ENCODE data around the gene AGBL5.
"Not testable (repeated sequence)": the region's sequence is repeated elsewhere in the genome, so short reads cannot be mapped to it uniquely, and the experiment has no call there.

The AGBL5 gene

DNA sequence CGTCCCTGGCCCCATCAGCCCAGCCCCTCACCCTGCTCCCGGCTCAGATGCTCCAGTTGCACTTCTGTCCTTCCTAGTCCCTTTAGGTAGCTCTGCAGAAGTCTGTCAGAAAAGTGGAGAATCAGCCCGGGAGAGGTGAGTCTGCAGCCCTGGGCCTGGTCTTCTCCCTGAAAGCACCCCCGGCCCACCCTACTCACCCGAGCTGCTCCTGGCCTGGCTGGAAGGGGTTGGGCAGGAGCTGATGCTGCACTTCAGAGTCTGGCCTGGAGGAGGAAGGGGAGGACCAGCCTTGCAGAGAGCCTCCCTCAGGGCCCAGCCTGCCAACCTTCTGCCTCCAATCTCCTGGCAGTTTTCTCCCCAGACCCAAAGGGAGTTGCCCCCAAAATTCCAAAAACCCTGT is 50.9 kb downstream of the AGBL5 start:
- TF ChIP-seq, protein P1, sequence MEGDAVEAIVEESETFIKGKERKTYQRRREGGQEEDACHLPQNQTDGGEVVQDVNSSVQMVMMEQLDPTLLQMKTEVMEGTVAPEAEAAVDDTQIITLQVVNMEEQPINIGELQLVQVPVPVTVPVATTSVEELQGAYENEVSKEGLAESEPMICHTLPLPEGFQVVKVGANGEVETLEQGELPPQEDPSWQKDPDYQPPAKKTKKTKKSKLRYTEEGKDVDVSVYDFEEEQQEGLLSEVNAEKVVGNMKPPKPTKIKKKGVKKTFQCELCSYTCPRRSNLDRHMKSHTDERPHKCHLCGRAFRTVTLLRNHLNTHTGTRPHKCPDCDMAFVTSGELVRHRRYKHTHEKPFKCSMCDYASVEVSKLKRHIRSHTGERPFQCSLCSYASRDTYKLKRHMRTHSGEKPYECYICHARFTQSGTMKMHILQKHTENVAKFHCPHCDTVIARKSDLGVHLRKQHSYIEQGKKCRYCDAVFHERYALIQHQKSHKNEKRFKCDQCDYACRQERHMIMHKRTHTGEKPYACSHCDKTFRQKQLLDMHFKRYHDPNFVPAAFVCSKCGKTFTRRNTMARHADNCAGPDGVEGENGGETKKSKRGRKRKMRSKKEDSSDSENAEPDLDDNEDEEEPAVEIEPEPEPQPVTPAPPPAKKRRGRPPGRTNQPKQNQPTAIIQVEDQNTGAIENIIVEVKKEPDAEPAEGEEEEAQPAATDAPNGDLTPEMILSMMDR (IDR thresholded peaks at IDR 0.05; ENCODE audit: insufficient read depth, low read length, missing control alignments): no peak
- ChIA-PET POLR2A (no interaction called here), CTCF (interaction anchor here (1.4 to 11.8 kb wide), 9 partner anchors 9 to 200 kb away, joined by 3 to 217 read pairs (median 7); partner anchors contain the start of genes DNAJC5G, KHK and TRIM54)
- no peak overlapping the region for H3K4me3 ChIP-seq (ENCODE audit: low read depth, low read length)
- DNase-seq (ENCODE audit: low read depth, low spot score): no peak

DNA sequence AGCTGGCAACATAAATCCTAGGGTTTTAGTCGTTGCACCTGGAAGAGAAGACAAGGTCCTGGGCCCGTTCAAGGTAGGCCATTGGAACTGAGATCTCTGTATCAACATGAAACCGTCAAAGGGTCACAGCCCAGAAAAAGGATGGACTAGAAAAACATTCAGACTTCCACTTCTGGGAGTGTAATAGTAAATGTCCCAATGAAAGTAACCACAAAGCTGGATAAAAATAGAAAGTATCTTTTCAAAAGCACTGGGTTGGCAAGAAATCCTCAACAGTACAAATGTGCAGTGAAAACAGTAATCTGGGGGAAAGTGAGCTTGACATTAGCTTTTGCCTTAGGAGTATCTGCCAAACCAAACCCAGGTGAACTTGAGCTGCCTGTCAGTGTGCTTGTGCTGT is 54.5 kb downstream of the AGBL5 start:
- H3K4me3 ChIP-seq (ENCODE audit: low read depth, low read length): no peak overlapping the region
- TF ChIP-seq, protein P1 (IDR thresholded peaks at IDR 0.05; ENCODE audit: insufficient read depth, low read length, missing control alignments): no peak
- DNase-seq (ENCODE audit: low read depth, low spot score): no peak
- ChIA-PET POLR2A (no interaction called here), CTCF (interaction anchor here (1.1 to 11.8 kb wide), 6 partner anchors 10 to 209 kb away, joined by 4 to 206 read pairs (median 10); partner anchors contain the start of genes DNAJC5G and TRIM54)

DNA sequence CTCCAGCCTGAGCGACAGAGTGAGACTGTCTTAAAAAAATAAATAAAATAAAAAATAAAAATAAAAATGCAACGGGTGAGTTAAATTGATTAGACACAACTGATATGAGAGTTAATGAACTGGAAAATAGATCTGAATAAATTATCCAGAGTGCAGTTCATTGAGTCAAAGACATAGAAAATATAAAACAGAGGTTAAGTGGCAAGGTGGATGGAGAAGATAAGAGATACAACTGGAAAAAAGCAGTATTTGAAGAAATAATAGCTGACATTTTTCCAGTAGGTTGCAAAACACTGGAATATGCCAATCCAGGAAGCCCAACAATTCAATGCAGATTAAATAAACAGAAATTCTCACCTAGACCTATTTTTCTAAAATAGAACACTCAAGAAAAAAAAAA is 56.8 kb downstream of the AGBL5 start:
- CTCF ChIA-PET: interaction anchor here (0.8 to 4.8 kb wide), 6 partner anchors 11 to 197 kb away, joined by 3 to 36 read pairs (median 6); no protein-coding TSS in a partner anchor
- no peak for DNase-seq (ENCODE audit: low read depth, low spot score)
- TF ChIP-seq, protein P1 (IDR thresholded peaks at IDR 0.05; ENCODE audit: insufficient read depth, low read length, missing control alignments): no peak
- no peak overlapping the region for H3K4me3 ChIP-seq (ENCODE audit: low read depth, low read length)
- POLR2A ChIA-PET: no interaction called here

DNA sequence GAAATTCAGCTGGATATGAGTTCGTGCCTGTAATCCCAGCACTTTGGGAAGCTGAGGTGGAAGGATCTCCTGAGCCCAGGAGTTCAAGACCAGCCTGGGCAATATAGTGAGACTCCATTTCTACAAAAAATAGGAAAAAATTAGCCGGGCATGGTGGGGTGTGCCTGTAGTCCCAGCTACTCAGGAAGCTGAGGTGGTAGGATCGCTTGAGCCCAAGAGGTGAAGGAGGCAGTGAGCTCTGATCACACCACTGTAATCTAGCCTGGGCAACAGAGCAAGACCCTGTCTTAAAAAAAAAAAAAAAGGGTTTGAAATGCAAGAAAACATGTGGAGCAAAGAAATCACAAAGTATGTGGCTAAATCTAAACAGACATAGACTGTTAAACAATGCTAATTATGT is 57.6 kb downstream of the AGBL5 start:
- TF ChIP-seq, protein P1 (IDR thresholded peaks at IDR 0.05; ENCODE audit: insufficient read depth, low read length, missing control alignments): no peak
- no peak overlapping the region for H3K4me3 ChIP-seq (ENCODE audit: low read depth, low read length)
- ChIA-PET CTCF (interaction anchor here (0.6 to 4.8 kb wide), 9 partner anchors 12 to 262 kb away, joined by 3 to 36 read pairs (median 3); no protein-coding TSS in a partner anchor), POLR2A (no interaction called here)
- DNase-seq (ENCODE audit: low read depth, low spot score): no peak

DNA sequence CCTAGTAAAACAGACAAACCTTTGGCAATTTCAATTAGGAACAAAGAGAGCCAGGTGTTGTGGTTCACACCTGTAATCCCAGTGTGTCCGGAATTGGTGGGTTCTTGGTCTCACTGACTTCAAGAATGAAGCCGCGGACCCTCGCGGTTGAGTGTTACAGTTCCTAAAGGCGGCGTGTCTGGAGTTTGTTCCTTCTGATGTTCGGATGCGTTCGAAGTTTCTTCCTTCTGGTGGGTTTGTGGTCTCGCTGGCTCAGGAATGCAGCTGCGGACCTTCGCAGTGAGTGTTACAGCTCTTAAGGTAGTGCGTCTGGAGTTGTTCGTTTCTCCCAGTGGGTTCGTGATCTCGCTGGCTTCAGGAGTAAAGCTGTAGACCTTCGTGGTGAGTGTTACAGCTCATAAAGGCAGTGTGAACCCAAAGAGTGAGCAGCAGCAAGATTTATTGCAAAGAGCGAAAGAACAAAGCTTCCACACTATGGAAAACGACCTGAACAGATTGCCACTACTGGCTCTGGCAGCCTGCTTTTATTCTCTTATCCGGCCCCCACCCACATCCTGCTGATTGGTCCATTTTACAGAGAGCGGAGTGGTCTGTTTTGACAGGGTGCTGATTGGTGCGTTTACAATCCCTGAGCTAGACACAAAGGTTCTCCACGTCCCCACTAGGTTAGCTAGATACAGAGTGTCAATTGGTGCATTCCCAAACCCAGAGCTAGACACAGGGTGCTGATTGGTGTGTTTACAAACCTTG is 59.3 kb downstream of the AGBL5 start:
- DNase-seq (ENCODE audit: low read depth, low spot score); POLR2A ChIA-PET; H3K4me3 ChIP-seq (ENCODE audit: low read depth, low read length): not testable (repeated sequence)
- CTCF ChIA-PET: interaction anchor here (1.3 to 3.4 kb wide), 5 partner anchors 12 to 170 kb away, joined by 3 to 17 read pairs (median 7); partner anchors contain the start of gene PREB

DNA sequence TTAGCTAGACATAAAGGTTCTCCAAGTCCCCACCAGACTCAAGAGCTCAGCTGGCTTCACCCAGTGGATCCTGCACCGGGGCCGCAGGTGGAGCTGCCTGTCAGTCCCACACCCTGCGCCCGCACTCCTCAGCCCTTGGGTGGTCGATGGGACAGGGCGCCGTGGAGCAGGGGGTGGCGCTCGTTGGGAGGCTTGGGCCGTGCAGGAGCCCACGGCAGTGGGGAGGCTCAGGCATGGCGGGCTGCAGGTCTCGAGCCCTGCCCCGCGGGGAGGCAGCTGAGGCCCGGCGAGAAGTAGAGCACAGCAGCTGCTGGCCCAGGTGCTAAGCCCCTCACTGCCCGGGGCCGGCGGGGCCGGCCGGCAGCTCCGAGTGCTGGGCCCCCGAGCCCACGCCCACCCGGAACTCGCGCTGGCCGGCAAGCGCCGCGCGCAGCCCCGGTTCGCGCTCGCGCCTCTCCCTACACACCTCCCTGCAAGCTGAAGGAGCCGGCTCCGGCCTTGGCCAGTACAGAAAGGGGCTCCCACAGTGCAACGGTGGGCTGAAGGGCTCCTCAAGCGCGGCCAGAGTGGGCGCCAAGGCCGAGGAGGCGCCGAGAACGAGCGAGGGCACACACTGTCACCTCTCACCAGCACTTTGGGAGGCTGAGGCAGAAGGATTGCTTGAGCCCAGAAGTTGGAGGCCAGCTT is 60.1 kb downstream of the AGBL5 start:
- DNase-seq (ENCODE audit: low read depth, low spot score); POLR2A ChIA-PET; H3K4me3 ChIP-seq (ENCODE audit: low read depth, low read length): not testable (repeated sequence)
- CTCF ChIA-PET: interaction anchor here (1.3 to 3.9 kb wide), 7 partner anchors 11 to 169 kb away, joined by 6 to 34 read pairs (median 12); partner anchors contain the start of gene PREB

DNA sequence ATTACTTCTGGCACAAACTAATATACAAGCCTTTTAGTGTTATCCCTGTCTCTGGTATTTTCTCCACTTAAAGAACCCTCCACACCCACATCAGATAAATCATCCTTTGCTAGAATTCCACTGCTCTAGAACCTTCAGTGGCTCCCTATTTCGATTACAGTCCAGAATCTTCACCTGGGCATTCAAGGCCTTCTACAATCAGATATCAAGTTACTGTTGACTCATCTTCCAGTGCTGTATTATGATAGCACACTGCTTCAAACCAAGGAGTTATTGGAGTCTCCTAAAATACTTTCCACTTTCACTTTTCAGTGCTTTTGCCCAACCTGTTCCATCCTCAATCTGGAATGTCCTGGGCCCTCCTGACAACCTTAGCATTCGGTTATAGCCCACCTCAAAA is 64.1 kb downstream of the AGBL5 start:
- POLR2A ChIA-PET: no interaction called here
- TF ChIP-seq, protein P1 (IDR thresholded peaks at IDR 0.05; ENCODE audit: insufficient read depth, low read length, missing control alignments): no peak
- no peak overlapping the region for H3K4me3 ChIP-seq (ENCODE audit: low read depth, low read length)
- no peak for DNase-seq (ENCODE audit: low read depth, low spot score)
- CTCF ChIA-PET: interaction anchor here (3.9 kb wide), 1 partner anchor 15 kb away, joined by 34 read pairs; no protein-coding TSS in a partner anchor

Data from AG04449 (cell line).